Neural crest cell (in vitro differentiated cells): ENCODE data around the gene GRM8. TPM values are rescaled to one million over a fixed set of nuclear protein-coding genes. Genes with fewer than 3 reads are reported as not detected.

Source experiments
- DNase-seq: peaks from one replicate; pipeline ENCODE4 v3.0.0; 2021; ENCODE audit warnings: low read depth, mixed read lengths, low spot score
- H3K27ac Mint-ChIP-seq: one replicate; pipeline ENCODE4 v1.8.0; 2021; ENCODE audit warnings: mild to moderate bottlenecking, mixed read lengths; ENCODE audit not compliant: unreplicated experiment
- H3K27me3 Mint-ChIP-seq: 2 replicates; pipeline ENCODE4 v1.8.0; 2021; ENCODE audit warnings: low read depth, mild to moderate bottlenecking, mixed read lengths
- H3K36me3 Mint-ChIP-seq: 2 replicates; pipeline ENCODE4 v1.8.0; 2021; ENCODE audit warnings: low read depth, mild to moderate bottlenecking, mixed read lengths
- H3K4me1 Mint-ChIP-seq: 2 replicates; pipeline ENCODE4 v1.8.0; 2021; ENCODE audit warnings: mixed read lengths
- H3K4me3 Mint-ChIP-seq: one replicate; pipeline ENCODE4 v1.8.0; 2021; ENCODE audit warnings: mild to moderate bottlenecking, mixed read lengths
- H3K9me3 Mint-ChIP-seq: 2 replicates; pipeline ENCODE4 v1.8.0; 2021; ENCODE audit warnings: mixed read lengths
- CTCF ChIP-seq: fragments of 200-600 bp; sonication (generic); conservative IDR thresholded peaks from 2 replicates; pipeline ENCODE4 v1.5.0; 2021; ENCODE audit warnings: antibody characterized with exemption, mild to moderate bottlenecking
- total RNA-seq: library from RNA; stranded (reverse); gene quantifications from 2 replicates; pipeline ENCODE4 v1.2.1, GENCODE V29; 2021

Gene GRM8
- total RNA-seq, 1 donor from 2014 or later, result 2.6 TPM

GRCh38 chr7:127150543-127150942 is 102.2 kb downstream of the GRM8 start:
- no peak overlapping the region for H3K27ac Mint-ChIP-seq
- no peak for TF ChIP-seq CTCF
- H3K36me3 Mint-ChIP-seq, result no peaks in the 10 kb centered on the region
- H3K27me3 Mint-ChIP-seq, result peaks cover 15% of the 10 kb centered on the region
- H3K9me3 Mint-ChIP-seq, result no peaks in the 10 kb centered on the region
- H3K4me1 Mint-ChIP-seq, result no peaks in the 10 kb centered on the region
- no peak overlapping the region for H3K4me3 Mint-ChIP-seq
- DNase-seq, result no peak

- Mint-ChIP-seq H3K4me1 (no peaks in the 10 kb centered on the region), H3K9me3 (no peaks in the 10 kb centered on the region), H3K27me3 (peaks cover 21% of the 10 kb centered on the region), H3K4me3 (no peak overlapping the region), H3K27ac (no peak overlapping the region), H3K36me3 (no peaks in the 10 kb centered on the region)
- TF ChIP-seq CTCF, result no peak
- DNase-seq, result no peak
Measured at GRCh38 chr7:127146746-127147536, 105.8 kb downstream of the GRM8 start.

GRCh38 chr7:127137146-127137545 is 115.6 kb downstream of the GRM8 start:
- Mint-ChIP-seq H3K27ac (no peak overlapping the region), H3K27me3 (peaks cover 23% of the 10 kb centered on the region), H3K9me3 (no peaks in the 10 kb centered on the region), H3K36me3 (no peaks in the 10 kb centered on the region), H3K4me3 (no peak overlapping the region), H3K4me1 (no peaks in the 10 kb centered on the region)
- no peak for DNase-seq
- TF ChIP-seq CTCF, result no peak

GRCh38 chr7:127135871-127136485 is 116.8 kb downstream of the GRM8 start:
- no peaks in the 10 kb centered on the region for H3K36me3 Mint-ChIP-seq
- H3K4me1 Mint-ChIP-seq, result no peaks in the 10 kb centered on the region
- H3K27ac Mint-ChIP-seq, result no peak overlapping the region
- TF ChIP-seq CTCF, result no peak
- H3K9me3 Mint-ChIP-seq, result no peaks in the 10 kb centered on the region
- H3K27me3 Mint-ChIP-seq, result peaks cover 23% of the 10 kb centered on the region
- no peak overlapping the region for H3K4me3 Mint-ChIP-seq
- no peak for DNase-seq

- Mint-ChIP-seq H3K9me3 (no peaks in the 10 kb centered on the region), H3K36me3 (no peaks in the 10 kb centered on the region), H3K27ac (no peak overlapping the region), H3K4me1 (no peaks in the 10 kb centered on the region), H3K4me3 (no peak overlapping the region), H3K27me3 (peaks cover 19% of the 10 kb centered on the region)
- no peak for DNase-seq
- no peak for TF ChIP-seq CTCF
Measured at GRCh38 chr7:127123220-127123619, 129.5 kb downstream of the GRM8 start.
